Measurements from ENCODE around the gene AP1G1.

- TF ChIP-seq CTCF (IDR thresholded peaks at IDR 0.05) (no peak), POLR2A (IDR thresholded peaks at IDR 0.05) (no peak)
These were observed 13.7 kb downstream of the AP1G1 start for GRCh38 chr16:71794943-71795342.
